PC-3 (cell line): Measurements from ENCODE around the gene MYEOV. TPM values are rescaled to one million over a fixed set of nuclear protein-coding genes. Genes with fewer than 3 reads are reported as not detected.
A peak's percentile ranks its signal among the peaks of the same experiment; 100 is the strongest.

ENCODE experiments used
- ATAC-seq: fragments of 200-7000 bp; cut with Tn5 transposase; 2 replicates; pipeline ENCODE4 v1.9.1; 2020; ENCODE audit warnings: mild to moderate bottlenecking, moderate library complexity
- BruUV-seq: library from RNA; stranded (reverse); fragments of 400-500 nt; replicated peaks from 2 replicates; lab custom pipeline; 2021; lab: Mats Ljungman, UMichigan
- CTCF ChIA-PET: fragments of 300-600 bp; sonication (Branson Sonifier 250); formaldehyde crosslinking; loops from one replicate; lab custom pipeline; 2022; ENCODE audit warnings: antibody characterized with exemption; lab: Charles Lee
- POLR2A ChIA-PET: fragments of 300-600 bp; sonication (Branson Sonifier 250); formaldehyde crosslinking; loops from one replicate; lab custom pipeline; 2022; ENCODE audit warnings: antibody characterized with exemption; ENCODE audit not compliant: unreplicated experiment; lab: Charles Lee
- DNase-seq: peaks from one replicate; pipeline ENCODE4 v3.0.0-alpha.2; 2015
- H2AFZ ChIP-seq: fragments of 300-600 bp; sonication (generic); 2 replicates; pipeline ENCODE4 v1.6.0; 2016; ENCODE audit warnings: antibody characterized with exemption, low read length
- H3F3A ChIP-seq: fragments of 300-600 bp; sonication (generic); one replicate; pipeline ENCODE4 v1.6.0; 2017; ENCODE audit warnings: antibody characterized with exemption, low read length, control low read depth, mild to moderate bottlenecking; ENCODE audit not compliant: unreplicated experiment
- H3K27ac ChIP-seq: fragments of 300-600 bp; sonication (generic); 2 replicates; pipeline ENCODE4 v1.5.1; 2016; ENCODE audit warnings: mild to moderate bottlenecking, low read length
- H3K27me3 ChIP-seq: fragments of 300-600 bp; sonication (generic); 2 replicates; pipeline ENCODE4 v1.6.1; 2016; ENCODE audit warnings: low read length, mixed read lengths
- H3K36me3 ChIP-seq: fragments of 300-600 bp; sonication (generic); 2 replicates; pipeline ENCODE4 v1.6.1; 2016; ENCODE audit warnings: low read depth, mixed run types, low read length, mixed read lengths
- H3K4me1 ChIP-seq: fragments of 300-600 bp; sonication (generic); 2 replicates; pipeline ENCODE4 v1.5.1; 2016; ENCODE audit warnings: low read length; ENCODE audit not compliant: insufficient read depth
- H3K4me2 ChIP-seq: fragments of 300-600 bp; sonication (generic); 2 replicates; pipeline ENCODE4 v1.6.0; 2016; ENCODE audit warnings: low read length
- H3K4me3 ChIP-seq: fragments of 300-600 bp; sonication (generic); 2 replicates; pipeline ENCODE4 v1.5.1; 2016; ENCODE audit warnings: mild to moderate bottlenecking, low read length, mixed read lengths
- H3K79me2 ChIP-seq: fragments of 300-600 bp; sonication (generic); 2 replicates; pipeline ENCODE4 v1.6.1; 2017; ENCODE audit warnings: low read length, mixed read lengths
- H3K9ac ChIP-seq: fragments of 300-600 bp; sonication (generic); 2 replicates; pipeline ENCODE4 v1.6.0; 2016; ENCODE audit warnings: mild to moderate bottlenecking, low read length
- H3K9me2 ChIP-seq: fragments of 300-600 bp; sonication (generic); replicated peaks from 2 replicates; pipeline ENCODE4 v1.6.1; 2016; ENCODE audit warnings: mixed run types, low read length, mixed read lengths
- H3K9me3 ChIP-seq: fragments of 300-600 bp; sonication (generic); 2 replicates; pipeline ENCODE4 v1.6.1; 2016; ENCODE audit warnings: low read length, mixed read lengths
- H4K20me1 ChIP-seq: fragments of 300-600 bp; sonication (generic); 2 replicates; pipeline ENCODE4 v1.6.1; 2016; ENCODE audit warnings: low read length, mixed read lengths
- CTCF ChIP-seq: fragments of 300-600 bp; sonication (generic); conservative IDR thresholded peaks from 2 replicates; pipeline ENCODE4 v1.5.1; 2017; ENCODE audit warnings: antibody characterized with exemption, low read depth, mild to moderate bottlenecking, low read length
- EZH2 ChIP-seq: fragments of 300-600 bp; sonication (generic); IDR thresholded peaks from one replicate; pipeline ENCODE4 v1.6.1; 2017; ENCODE audit warnings: antibody characterized with exemption, mild to moderate bottlenecking, low read length; ENCODE audit not compliant: unreplicated experiment
- EZH2phosphoT487 ChIP-seq: fragments of 300-600 bp; sonication (generic); IDR thresholded peaks from 2 replicates; pipeline ENCODE4 v1.6.1; 2018; ENCODE audit warnings: mild to moderate bottlenecking, antibody characterized with exemption, low read length, borderline replicate concordance
- intact Hi-C: fragments of 100-400 bp; cut with micrococcal nuclease; formaldehyde crosslinking; loops from 2 replicates; pipeline ENCODE4 v1.9.0; 2023
- total RNA-seq: library from RNA; depleted of rRNA; stranded (reverse); fragments of >200 nt; gene quantifications from 2 replicates; pipeline ENCODE4 v1.2.3, GENCODE V29; 2014

MYEOV gene
- total RNA-seq, 1 experiment from 2014 or later: 59.0 TPM

- H3K4me2 ChIP-seq: 0 out of 2 replicates have a peak overlapping the region, but pooled peaks have one; percentile 50
- peak overlapping the region; percentile 97 for H3K27ac ChIP-seq
- no peak for TF ChIP-seq EZH2phosphoT487
- TF ChIP-seq CTCF: no peak
- no peak for TF ChIP-seq EZH2
- H4K20me1 ChIP-seq: no peaks in the 10 kb centered on the region
- H3K4me1 ChIP-seq: peaks cover 43% of the 10 kb centered on the region
- DNase-seq (no peak), ATAC-seq (no peak)
- H3K79me2 ChIP-seq: peaks cover 98% of the 10 kb centered on the region
- ChIA-PET POLR2A (no interaction called here), CTCF (no interaction called here)
- H3K4me3 ChIP-seq: no peak overlapping the region
- no peak overlapping the region for H2AFZ ChIP-seq
- intact Hi-C loops: no loop called here
- H3K9me3 ChIP-seq: no peaks in the 10 kb centered on the region
- peaks cover 45% of the 10 kb centered on the region for H3K36me3 ChIP-seq
- no peaks in the 10 kb centered on the region for H3K27me3 ChIP-seq
- H3K9ac ChIP-seq: peak overlapping the region; percentile 84; the same call in 1 of the 2 replicates
- H3K9me2 ChIP-seq: no peaks in the 10 kb centered on the region
- no TSS peak for BruUV-seq
- H3F3A ChIP-seq: no peaks in the 10 kb centered on the region
Observed at GRCh38 chr11:69319255-69320106, 25.5 kb downstream of the MYEOV start.

DNA sequence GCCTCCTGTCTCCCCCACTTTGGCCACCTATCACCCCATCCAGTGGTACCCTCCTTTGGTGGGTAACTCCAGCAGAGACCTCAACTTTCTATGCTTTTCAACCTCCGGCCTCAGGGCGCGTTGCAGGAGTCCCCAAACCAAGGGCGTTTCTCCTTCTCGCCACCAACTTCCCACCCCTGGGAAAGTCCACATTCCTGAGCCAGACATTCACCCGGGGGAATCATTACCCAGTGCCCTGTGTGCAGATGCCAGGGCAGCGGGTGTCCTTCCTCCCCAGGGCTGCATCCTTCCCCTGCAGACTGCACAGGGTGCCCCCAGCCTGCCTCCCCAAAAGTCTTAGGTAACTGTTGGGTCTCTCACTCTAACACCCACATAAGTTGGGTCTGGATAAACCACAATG is 26.4 kb downstream of the MYEOV start:
- H3K36me3 ChIP-seq: peaks cover 38% of the 10 kb centered on the region
- H2AFZ ChIP-seq: no peak overlapping the region
- no peaks in the 10 kb centered on the region for H3K9me3 ChIP-seq
- no TSS peak for BruUV-seq
- DNase-seq (peak; percentile 70), ATAC-seq (peak; percentile 21)
- H3K9ac ChIP-seq: peak overlapping the region; percentile 84
- H3K4me1 ChIP-seq: peaks cover 43% of the 10 kb centered on the region
- CTCF ChIA-PET: interaction anchor here (1.5 kb wide), 1 partner anchor 189 kb away, joined by 8 read pairs; no protein-coding TSS in a partner anchor
- H3K27me3 ChIP-seq: no peaks in the 10 kb centered on the region
- peak overlapping the region; percentile 97 for H3K27ac ChIP-seq
- intact Hi-C loops: no loop called here
- no peaks in the 10 kb centered on the region for H3K9me2 ChIP-seq
- H3K4me3 ChIP-seq: no peak overlapping the region
- H4K20me1 ChIP-seq: no peaks in the 10 kb centered on the region
- POLR2A ChIA-PET: no interaction called here
- peak overlapping the region; percentile 50 for H3K4me2 ChIP-seq
- peaks cover 98% of the 10 kb centered on the region for H3K79me2 ChIP-seq
- H3F3A ChIP-seq: no peaks in the 10 kb centered on the region
- no peak for TF ChIP-seq EZH2phosphoT487

GRCh38 chr11:69320756-69321741 is 27.1 kb downstream of the MYEOV start:
- no peaks in the 10 kb centered on the region for H4K20me1 ChIP-seq
- TF ChIP-seq CTCF (no peak), EZH2phosphoT487 (no peak), EZH2 (no peak)
- ATAC-seq (peak; percentile 69), DNase-seq (peak; percentile 80)
- no peak overlapping the region for H3K4me3 ChIP-seq
- H3K4me2 ChIP-seq: peak overlapping the region; percentile 50
- TSS peak; percentile 71 for BruUV-seq
- H3K9me2 ChIP-seq: no peaks in the 10 kb centered on the region
- no peaks in the 10 kb centered on the region for H3F3A ChIP-seq
- H3K9ac ChIP-seq: peak overlapping the region; percentile 84
- ChIA-PET CTCF (interaction anchor here (1.5 kb wide), 1 partner anchor 190 kb away, joined by 8 read pairs; no protein-coding TSS in a partner anchor), POLR2A (interaction anchor here (0.5 kb wide), 1 partner anchor 21 kb away, joined by 3 read pairs; no protein-coding TSS in a partner anchor)
- no peak overlapping the region for H2AFZ ChIP-seq
- H3K9me3 ChIP-seq: no peaks in the 10 kb centered on the region
- H3K27ac ChIP-seq: peak overlapping the region; percentile 97
- H3K36me3 ChIP-seq: peaks cover 36% of the 10 kb centered on the region
- peaks cover 98% of the 10 kb centered on the region for H3K79me2 ChIP-seq
- H3K4me1 ChIP-seq: peaks cover 43% of the 10 kb centered on the region
- no peaks in the 10 kb centered on the region for H3K27me3 ChIP-seq
- intact Hi-C loops: no loop called here
